Endodermal cell (in vitro differentiated cells): ENCODE data around the gene MCF2L2. TPM values are rescaled to one million over a fixed set of nuclear protein-coding genes. Genes with fewer than 3 reads are reported as not detected.

Experiments used
- DNase-seq: peaks from one replicate; pipeline ENCODE4 v3.0.0-alpha.2; 2017
- H3K27ac ChIP-seq: 2 replicates; pipeline ENCODE4 v1.5.1; 2013; ENCODE audit warnings: mild to moderate bottlenecking, low read depth, low read length, moderate library complexity
- H3K27me3 ChIP-seq: 2 replicates; pipeline ENCODE4 v1.6.1; 2013; ENCODE audit warnings: mild to moderate bottlenecking, low read length, moderate library complexity; ENCODE audit not compliant: insufficient read depth, control insufficient read depth, poor library complexity, severe bottlenecking
- H3K36me3 ChIP-seq: 2 replicates; pipeline ENCODE4 v1.7.0; 2013; ENCODE audit warnings: mild to moderate bottlenecking, low read length, moderate library complexity; ENCODE audit not compliant: control insufficient read depth, insufficient read depth
- H3K4me1 ChIP-seq: one replicate; pipeline ENCODE4 v1.7.0; 2013; ENCODE audit warnings: low read length; ENCODE audit not compliant: control insufficient read depth, insufficient read depth
- H3K4me3 ChIP-seq: 2 replicates; pipeline ENCODE4 v1.5.1; 2013; ENCODE audit warnings: mild to moderate bottlenecking, low read length, moderate library complexity
- H3K9ac ChIP-seq: 2 replicates; pipeline ENCODE4 v1.6.1; 2013; ENCODE audit warnings: mild to moderate bottlenecking, low read length, moderate library complexity; ENCODE audit not compliant: poor library complexity, severe bottlenecking; ENCODE audit errors: extremely low read depth
- H3K9me3 ChIP-seq: 2 replicates; pipeline ENCODE4 v1.6.1; 2013; ENCODE audit warnings: mild to moderate bottlenecking, low read length, moderate library complexity; ENCODE audit not compliant: control insufficient read depth
- H3K27ac Mint-ChIP-seq: 2 replicates; pipeline ENCODE4 v1.8.0; 2020; ENCODE audit warnings: mixed read lengths
- H3K27me3 Mint-ChIP-seq: 2 replicates; pipeline ENCODE4 v1.8.0; 2021; ENCODE audit warnings: mild to moderate bottlenecking, mixed read lengths; ENCODE audit not compliant: insufficient read depth
- H3K36me3 Mint-ChIP-seq: 2 replicates; pipeline ENCODE4 v1.8.0; 2020; ENCODE audit warnings: low read depth, mixed read lengths
- H3K4me1 Mint-ChIP-seq: 2 replicates; pipeline ENCODE4 v1.8.0; 2020; ENCODE audit warnings: mixed read lengths
- H3K4me3 Mint-ChIP-seq: 2 replicates; pipeline ENCODE4 v1.8.0; 2020; ENCODE audit warnings: mild to moderate bottlenecking, moderate library complexity, mixed read lengths
- H3K9me3 Mint-ChIP-seq: 2 replicates; pipeline ENCODE4 v1.8.0; 2020; ENCODE audit warnings: mild to moderate bottlenecking, mixed read lengths
- CTCF ChIP-seq: fragments of 200-600 bp; sonication (generic); conservative IDR thresholded peaks from 2 replicates; pipeline ENCODE4 v1.5.0; 2021; ENCODE audit warnings: antibody characterized with exemption, mild to moderate bottlenecking
- WGBS, 2 experiments: methylation state at CpG; one replicate each; pipeline versions ENCODE4 v1.1.5 to v1.1.7; 2013; ENCODE audit warnings: missing lambda C conversion rate in 2 of 2, mixed read lengths in 1 of 2; ENCODE audit not compliant: insufficient coverage in 1 of 2, insufficient read length in 1 of 2; 5-methylcytosine and 5-hydroxymethylcytosine counted together
- total RNA-seq, 2 donors: library from RNA; stranded (reverse); fragmentation: NEBNext Ultra II Directional in 1 of 2; extraction: Animal tissue kit (Norgen Biotek cat#: 25700) in 1 of 2; gene quantifications; 2 replicates in 1 of 2; 3 replicates in 1 of 2; pipeline ENCODE4 v1.2.1, GENCODE V29; 2021

The MCF2L2 gene
- total RNA-seq, 2 donors from 2014 or later = 72.6 to 86.5 TPM

GRCh38 chr3:183370391-183370790, 58.0 kb downstream of the MCF2L2 start:
- H3K27ac ChIP-seq = no peak overlapping the region
- H3K9me3 Mint-ChIP-seq = no peaks in the 10 kb centered on the region
- H3K4me3 Mint-ChIP-seq = no peak overlapping the region
- H3K27me3 Mint-ChIP-seq = no peaks in the 10 kb centered on the region
- peak overlapping the region; percentile 20 for H3K27ac Mint-ChIP-seq
- peaks cover 7% of the 10 kb centered on the region for H3K4me1 Mint-ChIP-seq
- peaks cover 73% of the 10 kb centered on the region for H3K36me3 Mint-ChIP-seq
- TF ChIP-seq CTCF = no peak
- H3K4me1 ChIP-seq = no peaks in the 10 kb centered on the region
- H3K4me3 ChIP-seq = no peak overlapping the region
- H3K9ac ChIP-seq = no peak overlapping the region
- H3K27me3 ChIP-seq = no peaks in the 10 kb centered on the region
- DNase-seq = no peak
- 98 to 100% methylated on average over 1 to 4 of the region's 4 CpGs for WGBS, 2 experiments
- H3K9me3 ChIP-seq = peaks cover 15% of the 10 kb centered on the region
- H3K36me3 ChIP-seq = peaks cover 99% of the 10 kb centered on the region

GRCh38 chr3:183369627-183370026, 58.8 kb downstream of the MCF2L2 start:
- Mint-ChIP-seq H3K9me3 (no peaks in the 10 kb centered on the region), H3K27ac (no peak overlapping the region), H3K36me3 (peaks cover 77% of the 10 kb centered on the region), H3K4me1 (peaks cover 7% of the 10 kb centered on the region), H3K27me3 (no peaks in the 10 kb centered on the region), H3K4me3 (no peak overlapping the region)
- WGBS, 2 experiments = 100% methylated on average over 2 of the region's 2 CpGs; no CpG with 5 or more reads in 1 of the 2 experiments
- H3K27ac ChIP-seq = no peak overlapping the region
- H3K36me3 ChIP-seq = peaks cover 99% of the 10 kb centered on the region
- H3K9ac ChIP-seq = no peak overlapping the region
- no peaks in the 10 kb centered on the region for H3K4me1 ChIP-seq
- no peak for DNase-seq
- H3K9me3 ChIP-seq = peaks cover 23% of the 10 kb centered on the region
- H3K4me3 ChIP-seq = no peak overlapping the region
- H3K27me3 ChIP-seq = no peaks in the 10 kb centered on the region
- TF ChIP-seq CTCF = no peak

GRCh38 chr3:183369117-183369516, 59.3 kb downstream of the MCF2L2 start:
- no peak overlapping the region for H3K27ac ChIP-seq
- Mint-ChIP-seq H3K4me3 (no peak overlapping the region), H3K36me3 (peaks cover 82% of the 10 kb centered on the region), H3K4me1 (peaks cover 7% of the 10 kb centered on the region), H3K27me3 (no peaks in the 10 kb centered on the region), H3K9me3 (no peaks in the 10 kb centered on the region), H3K27ac (no peak overlapping the region)
- TF ChIP-seq CTCF = no peak
- H3K27me3 ChIP-seq = no peaks in the 10 kb centered on the region
- H3K4me3 ChIP-seq = no peak overlapping the region
- 93% methylated on average over 4 of the region's 4 CpGs; no CpG with 5 or more reads in 1 of the 2 experiments for WGBS, 2 experiments
- DNase-seq = no peak
- H3K36me3 ChIP-seq = peaks cover 99% of the 10 kb centered on the region
- H3K9ac ChIP-seq = no peak overlapping the region
- no peaks in the 10 kb centered on the region for H3K4me1 ChIP-seq
- H3K9me3 ChIP-seq = peaks cover 24% of the 10 kb centered on the region
